ENCODE measurements around the gene HOXA4. TPM values are rescaled to one million over a fixed set of nuclear protein-coding genes. Genes with fewer than 3 reads are reported as not detected.

HOXA4 gene
- polyA plus RNA-seq, 4 donors: 20.4 to 24.3 (median 23.3) TPM

DNA sequence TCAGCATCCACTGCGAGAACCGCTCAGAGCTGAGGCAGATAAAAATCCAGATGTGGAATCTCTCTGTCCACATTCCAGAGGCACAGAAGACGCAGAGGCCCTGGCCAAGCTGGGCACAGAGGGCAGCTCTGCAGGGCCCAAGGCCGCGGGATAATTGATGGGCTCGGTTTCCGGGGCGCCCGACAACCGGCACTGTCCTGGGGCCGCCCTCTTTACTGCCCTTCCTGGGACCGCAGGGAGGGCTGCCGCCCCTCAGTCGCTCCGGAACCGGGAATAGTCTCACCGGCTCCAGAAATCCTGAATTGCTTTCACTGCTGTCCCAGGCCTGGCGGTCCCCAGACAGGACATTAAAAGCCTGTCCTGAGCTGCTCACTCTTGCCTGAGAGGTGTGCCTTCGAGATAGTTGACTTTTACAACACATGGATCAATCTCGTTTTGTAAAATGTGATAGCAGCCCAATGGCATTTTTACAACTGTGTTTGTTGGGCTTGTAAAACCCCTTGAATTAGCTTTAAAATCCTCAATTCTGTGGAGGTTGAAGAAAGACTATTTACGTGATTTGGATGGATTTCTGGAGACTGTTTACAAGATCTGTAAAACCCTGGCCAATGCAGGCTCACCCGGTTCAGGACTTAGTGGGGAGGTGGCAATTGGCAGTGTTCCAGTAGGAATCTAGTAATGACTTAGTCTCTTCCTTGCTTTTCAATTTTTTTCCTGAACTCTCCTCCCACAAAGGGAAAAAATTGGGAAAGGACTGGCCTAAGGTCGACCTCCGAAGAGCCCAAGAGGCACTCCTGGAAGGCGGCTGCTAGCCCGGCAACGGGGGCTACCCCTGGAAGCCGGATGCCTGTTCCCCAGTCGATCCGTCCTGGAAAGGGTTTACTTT lies 18.4 kb upstream of the HOXA4 start:
- no peak for DNase-seq (ENCODE audit: low read depth in 4 of 4, low spot score in 3 of 4)

DNA sequence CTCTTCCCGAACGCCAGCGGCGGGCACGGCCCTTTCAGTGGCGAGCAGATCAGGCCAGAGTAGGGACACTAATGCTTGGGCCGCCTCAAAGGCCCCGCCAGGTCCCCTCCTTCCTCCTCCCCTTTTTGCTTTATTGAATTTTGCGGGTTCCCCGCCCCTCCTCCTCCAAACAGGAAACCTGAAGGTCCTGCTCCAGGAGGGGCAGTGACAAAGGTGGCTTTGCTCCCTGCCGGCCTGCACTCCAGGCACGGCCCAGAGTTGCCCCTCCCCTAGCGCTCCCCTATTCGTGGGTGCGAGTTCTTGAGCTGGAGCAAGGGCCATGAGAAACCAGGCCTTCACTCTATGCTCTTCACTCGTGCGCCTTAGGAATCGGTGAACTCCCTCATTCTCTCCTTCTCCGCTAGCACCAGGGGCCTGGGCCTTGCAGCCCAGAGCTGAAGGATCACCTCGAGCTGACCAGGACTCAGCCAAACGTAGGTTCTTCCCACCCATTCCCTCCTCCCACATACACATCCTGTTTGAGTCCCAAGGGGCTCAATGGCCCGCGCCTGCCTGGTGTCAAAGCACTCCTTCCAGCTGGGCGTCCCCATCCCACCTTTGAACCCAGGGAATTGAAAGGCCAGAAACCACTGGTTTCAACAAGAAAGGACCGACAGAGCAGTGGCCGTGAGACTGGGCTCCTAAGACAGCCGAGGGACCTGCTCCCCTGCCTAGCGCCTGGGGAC lies 17.6 kb upstream of the HOXA4 start:
- no peak for DNase-seq (ENCODE audit: low read depth in 4 of 4, low spot score in 3 of 4)

DNA sequence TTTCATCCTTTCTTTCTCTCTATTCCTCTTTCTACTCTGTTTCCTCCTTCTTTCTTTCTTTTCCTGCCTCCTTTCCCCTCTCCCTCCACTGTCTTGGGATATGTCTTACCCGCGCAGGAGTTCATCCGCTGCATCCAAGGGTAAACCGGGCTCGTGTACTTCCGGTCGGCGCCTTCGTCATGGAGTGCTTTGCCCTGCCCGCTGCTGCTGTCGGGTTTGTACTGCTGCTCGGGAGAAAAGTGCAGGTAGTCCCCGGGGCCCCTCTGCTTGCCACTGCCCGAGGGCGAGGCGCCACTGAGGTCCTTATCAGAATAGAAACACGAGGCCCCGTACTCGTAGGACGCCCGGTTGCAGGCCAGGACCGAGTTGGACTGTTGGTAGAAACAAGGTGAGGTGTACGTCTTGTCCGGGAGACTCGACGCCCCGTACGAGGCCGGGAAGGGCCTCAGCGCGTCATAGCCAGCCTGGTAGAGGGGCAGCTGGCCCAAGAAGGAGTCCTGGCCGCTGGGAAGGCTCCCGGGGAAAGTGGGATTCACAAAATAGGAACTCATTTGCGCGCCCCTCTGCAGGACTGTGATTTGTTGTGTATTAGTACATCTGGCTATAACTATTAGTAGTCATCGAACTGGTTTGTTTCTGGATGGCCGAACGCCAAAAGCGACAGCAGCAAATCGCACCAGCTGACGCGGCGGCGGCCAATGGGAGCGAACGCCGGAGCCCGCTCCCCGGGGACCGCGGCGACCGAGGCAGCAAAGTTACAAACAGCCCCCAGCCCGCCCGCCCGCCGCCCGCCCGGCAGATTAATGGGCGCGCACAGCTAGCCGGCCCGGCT lies 16.9 kb upstream of the HOXA4 start, which contains the start of gene HOXA6:
HOXA6 (minus strand) TSS at position 576 of the 832 bp plus-strand sequence; CDS start at position 551, 25 bp downstream.
- no peak for DNase-seq (ENCODE audit: low read depth in 4 of 4, low spot score in 3 of 4)

DNA sequence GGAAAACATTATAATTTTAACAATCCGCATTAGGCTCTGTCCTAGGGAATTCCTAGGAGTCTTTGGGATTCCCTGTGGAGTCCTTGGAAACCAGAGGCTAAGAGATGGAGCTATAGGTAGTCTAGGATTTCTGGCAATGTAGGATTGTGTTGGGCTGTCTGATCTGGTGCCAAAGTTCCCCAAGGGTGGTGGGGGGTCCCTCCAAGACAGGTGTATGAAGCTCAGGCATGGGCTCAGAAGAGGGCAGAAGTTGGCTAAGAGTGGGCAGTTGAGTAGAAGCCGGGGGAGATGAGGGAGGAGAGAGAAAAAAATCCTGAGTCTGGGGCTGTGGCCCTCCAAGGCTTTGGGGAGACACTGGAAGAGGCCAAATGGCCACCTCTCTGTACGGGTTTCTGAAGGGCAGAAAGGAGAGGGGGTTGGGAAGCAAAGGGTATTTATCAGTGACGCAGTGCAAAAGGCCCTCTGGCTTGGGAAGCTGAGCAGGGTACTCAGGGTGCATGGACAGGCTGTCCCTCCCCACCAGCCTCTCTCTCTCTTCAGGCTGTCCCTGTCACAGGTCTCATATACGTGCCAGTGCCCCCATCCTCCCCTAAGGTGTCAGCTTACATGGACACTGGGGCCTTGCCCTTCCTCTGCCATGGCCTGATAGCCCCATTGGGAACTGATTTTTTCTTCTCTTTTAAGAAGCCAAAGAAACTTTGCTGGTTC lies 16.1 kb upstream of the HOXA4 start:
- DNase-seq (ENCODE audit: low read depth in 4 of 4, low spot score in 3 of 4): no peak

DNA sequence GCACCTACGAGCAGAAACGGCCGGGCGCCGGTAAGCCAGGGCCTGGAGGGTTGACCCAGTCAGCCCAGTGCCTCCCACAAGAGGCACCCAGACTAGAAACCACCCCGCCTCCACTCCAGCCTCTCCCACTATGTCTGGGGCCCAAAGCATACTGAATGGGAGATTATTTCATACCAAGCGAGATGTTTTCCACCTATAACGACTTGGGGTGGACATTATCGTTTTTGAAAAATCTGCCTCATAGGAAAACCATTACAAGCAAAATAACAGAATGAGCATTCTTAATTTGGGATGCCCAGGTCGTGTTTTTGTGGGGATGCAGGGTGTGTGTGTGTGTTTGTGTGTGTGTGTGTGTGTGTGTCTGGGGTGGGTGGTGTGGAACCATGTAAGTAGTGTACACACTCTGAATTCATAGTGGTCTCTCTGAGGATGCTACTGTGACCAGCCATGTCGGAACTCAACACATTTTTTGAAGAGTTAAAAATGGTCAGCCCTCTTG lies 15.4 kb upstream of the HOXA4 start:
- no peak for DNase-seq (ENCODE audit: low read depth in 4 of 4, low spot score in 3 of 4)

DNA sequence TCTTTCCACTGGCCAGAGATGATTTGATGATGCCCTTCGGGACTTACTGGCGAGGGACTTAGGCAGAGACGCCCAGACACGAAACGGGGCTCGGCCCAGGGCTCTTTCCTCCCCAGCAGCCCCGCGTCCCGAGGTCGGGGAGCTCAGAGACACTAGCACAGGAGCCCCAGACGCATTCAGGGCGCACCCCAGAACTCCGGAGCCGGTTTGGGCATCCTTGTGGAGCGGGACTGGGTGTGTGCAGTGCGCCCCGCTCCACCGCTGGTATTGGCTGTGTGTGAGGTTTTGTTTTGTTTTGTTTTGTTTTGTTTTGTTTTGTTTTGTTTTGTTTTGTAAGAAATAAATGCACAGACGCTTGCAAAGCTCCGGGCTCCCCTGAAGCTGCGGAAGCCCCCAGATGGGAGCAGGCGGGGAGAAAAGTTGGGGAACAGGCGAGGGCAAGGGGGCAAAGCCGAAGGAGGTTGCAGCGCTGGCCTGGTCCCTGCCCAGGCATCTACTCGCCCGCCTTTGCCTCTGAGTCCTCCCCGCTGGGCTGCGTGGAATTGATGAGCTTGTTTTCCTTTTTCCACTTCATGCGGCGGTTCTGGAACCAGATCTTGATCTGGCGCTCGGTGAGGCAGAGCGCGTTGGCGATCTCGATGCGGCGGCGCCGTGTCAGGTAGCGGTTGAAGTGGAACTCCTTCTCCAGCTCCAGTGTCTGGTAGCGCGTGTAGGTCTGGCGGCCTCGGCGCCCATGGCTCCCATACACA lies 14.8 kb upstream of the HOXA4 start:
- no peak for DNase-seq (ENCODE audit: low read depth in 4 of 4, low spot score in 3 of 4)

DNA sequence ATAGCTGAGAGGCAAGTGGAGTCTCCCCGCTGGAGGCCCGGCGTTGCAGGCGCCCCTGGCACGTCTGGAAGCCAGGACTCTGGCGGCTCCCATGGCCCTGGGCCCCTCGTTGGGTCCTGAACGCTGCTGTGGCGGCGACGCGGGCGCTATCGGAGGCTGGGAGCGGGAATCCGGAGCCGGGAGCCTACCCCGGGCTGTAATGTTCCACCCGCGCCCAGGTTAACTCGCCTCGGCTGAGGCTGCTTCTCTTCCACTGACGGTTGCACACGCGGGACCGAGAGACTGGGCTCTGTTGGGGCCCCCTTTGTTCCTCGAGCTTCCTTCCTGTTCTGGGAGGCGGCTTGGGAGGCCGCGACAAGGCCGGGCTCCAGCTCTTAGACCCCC lies 14.2 kb upstream of the HOXA4 start:
- no peak for DNase-seq (ENCODE audit: low read depth in 4 of 4, low spot score in 3 of 4)

DNA sequence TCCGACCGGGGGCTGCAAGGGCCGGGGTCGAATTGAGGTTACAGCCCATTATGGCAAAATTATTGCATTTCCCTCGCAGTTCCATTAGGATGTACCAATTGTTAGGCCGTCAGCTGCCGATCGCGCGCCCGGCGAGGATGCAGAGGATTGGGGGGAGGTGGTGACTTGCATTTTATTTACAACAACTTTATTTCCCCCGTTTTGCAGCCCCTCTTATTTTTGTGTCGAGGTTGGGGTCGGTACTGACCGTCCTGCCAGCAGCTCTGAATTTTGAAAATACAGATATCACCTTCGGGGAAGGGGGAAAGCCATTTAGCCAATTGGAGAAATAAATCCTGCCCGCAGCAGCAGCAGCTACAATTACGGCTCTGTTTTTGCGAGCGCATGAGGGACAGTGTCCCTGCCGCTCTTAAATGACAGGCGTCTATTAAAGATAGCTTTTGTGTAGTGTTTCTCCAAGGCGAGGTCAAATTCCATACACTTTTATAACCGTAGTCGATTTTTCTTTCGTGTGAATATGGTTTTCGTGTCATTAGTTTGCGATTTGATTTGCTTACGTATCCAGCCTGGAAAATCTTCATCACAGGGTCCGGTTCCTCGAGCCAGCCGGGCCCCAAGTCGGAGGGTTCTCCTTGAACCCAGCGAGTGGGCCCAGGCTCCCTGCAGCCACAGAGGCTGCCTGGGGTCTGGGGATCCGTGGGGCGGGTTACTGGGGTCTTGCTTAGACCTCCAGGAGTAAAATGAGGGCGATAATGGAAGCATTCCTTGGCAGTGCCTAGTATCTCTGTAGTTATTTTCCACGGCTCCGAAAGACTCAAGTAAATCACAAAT lies 13.6 kb upstream of the HOXA4 start:
- DNase-seq (ENCODE audit: low read depth in 4 of 4, low spot score in 3 of 4): no peak

DNA sequence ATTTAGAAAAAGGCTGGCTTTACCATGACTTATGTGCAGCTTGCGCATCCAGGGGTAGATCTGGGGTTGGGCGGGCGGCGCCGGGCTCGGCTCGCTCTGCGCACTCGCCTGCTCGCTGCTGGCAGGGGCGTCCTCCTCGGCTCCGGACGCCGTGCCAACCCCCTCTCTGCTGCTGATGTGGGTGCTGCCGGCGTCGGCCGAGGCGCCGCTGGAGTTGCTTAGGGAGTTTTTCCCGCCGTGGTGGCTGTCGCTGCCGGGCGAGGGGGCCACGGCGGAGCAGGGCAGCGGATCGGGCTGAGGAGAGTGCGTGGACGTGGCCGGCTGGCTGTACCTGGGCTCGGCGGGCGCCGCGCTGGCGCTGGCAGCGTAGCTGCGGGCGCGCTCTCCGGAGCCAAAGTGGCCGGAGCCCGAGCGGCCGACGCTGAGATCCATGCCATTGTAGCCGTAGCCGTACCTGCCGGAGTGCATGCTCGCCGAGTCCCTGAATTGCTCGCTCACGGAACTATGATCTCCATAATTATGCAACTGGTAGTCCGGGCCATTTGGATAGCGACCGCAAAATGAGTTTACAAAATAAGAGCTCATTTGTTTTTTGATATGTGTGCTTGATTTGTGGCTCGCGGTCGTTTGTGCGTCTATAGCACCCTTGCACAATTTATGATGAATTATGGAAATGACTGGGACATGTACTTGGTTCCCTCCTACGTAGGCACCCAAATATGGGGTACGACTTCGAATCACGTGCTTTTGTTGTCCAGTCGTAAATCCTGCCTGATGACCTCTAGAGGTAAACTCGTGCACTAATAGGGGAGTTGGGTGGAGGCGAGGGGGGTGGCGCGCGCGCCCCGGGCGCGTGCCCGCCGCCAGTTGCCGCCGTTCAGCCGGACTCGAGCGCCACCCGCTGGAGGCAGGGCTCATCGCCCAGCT lies 12.7 kb upstream of the HOXA4 start, which contains the start of gene HOXA5:
HOXA5 (minus strand) TSS at position 659 of the 927 bp plus-strand sequence; CDS start at position 585, 74 bp downstream.
- DNase-seq (ENCODE audit: low read depth in 4 of 4, low spot score in 3 of 4): peak in 2 of 4 donors; percentile 88 to 90

DNA sequence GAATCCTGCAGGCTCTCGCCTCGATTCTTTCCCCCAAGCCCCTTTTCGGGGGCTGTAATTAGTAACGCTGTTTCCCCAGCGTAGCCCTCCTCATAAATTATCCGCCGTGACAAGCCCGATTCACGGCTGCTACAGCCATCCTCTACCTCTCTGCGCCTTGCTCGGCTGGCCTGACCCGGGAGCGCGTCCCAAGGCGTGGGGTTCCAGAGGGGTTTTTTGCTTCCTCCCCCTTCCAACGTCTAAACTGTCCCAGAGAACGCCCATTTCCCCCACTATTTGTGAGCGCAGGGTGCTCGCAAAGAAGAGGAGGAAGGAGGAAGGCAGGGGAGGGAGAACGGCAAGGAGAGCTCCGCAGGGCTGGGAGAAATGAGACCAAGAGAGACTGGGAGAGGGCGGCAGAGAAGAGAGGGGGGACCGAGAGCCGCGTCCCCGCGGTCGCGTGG lies 12.0 kb upstream of the HOXA4 start:
- DNase-seq (ENCODE audit: low read depth in 4 of 4, low spot score in 3 of 4): no peak

DNA sequence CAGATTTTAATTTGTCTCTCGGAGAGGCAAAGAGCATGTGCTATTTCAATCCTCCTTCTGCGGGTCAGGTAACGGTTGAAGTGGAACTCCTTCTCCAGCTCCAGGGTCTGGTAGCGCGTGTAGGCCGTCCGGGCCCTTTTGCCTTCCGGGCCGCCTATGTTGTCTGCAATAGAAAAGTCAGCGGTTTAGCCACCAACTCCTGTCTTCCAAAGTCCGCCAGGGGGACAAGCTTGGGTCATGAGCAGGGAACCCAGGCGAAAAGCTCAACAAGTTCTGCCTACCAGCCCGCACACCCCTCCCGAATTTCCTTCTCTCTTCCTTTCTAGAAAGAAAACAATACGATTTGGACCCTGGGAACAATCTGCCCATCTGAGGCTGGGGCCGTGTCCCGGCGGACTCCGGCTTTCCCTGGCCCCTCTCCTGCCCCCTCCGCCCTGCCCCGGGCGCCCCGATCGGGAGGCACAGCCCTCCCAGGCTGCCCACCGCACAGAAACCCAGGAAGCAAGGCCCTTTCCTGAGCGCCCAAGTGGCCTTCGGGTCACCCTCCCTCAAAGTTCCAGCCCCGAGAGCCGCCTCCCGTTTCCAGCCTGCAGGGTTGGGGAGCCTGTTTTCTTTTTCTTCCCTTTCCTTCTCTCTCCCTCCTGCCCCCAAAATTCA lies 11.5 kb upstream of the HOXA4 start:
- no peak for DNase-seq (ENCODE audit: low read depth in 4 of 4, low spot score in 3 of 4)

DNA sequence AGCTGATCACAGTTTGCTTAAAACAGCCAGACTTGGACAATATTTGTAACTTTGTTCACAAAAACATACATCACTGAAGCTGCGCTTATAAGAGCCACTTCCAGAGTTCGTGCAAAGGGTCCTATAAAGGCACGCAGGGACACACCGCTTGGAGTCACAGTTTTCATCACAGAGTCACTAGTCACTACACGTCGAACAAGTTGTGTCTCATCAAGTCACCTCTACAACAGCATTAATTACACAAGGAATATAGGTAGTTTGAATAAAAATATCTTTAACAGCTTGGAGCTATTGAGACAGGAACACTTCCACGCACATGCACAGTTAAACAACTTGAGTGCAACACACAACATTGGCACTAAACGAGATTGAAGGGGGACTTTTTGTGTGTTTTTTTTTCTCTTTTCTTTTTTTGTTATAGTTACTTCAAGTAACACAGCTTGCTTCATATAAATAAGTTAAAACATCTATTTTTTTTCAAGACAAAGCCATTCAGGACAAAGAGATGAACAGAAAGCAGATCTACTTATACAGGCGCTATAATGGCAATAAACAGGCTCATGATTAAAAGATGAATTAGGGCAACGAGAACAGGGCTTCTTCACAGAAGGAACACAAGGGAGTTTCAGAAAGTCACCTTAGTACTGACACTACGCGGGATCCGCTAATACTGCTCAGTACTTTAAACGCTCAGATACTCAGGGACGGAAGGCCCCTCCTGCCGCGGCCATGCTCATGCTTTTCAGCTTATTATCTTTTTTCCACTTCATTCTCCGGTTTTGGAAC lies 10.8 kb upstream of the HOXA4 start:
- DNase-seq (ENCODE audit: low read depth in 4 of 4, low spot score in 3 of 4): no peak

DNA sequence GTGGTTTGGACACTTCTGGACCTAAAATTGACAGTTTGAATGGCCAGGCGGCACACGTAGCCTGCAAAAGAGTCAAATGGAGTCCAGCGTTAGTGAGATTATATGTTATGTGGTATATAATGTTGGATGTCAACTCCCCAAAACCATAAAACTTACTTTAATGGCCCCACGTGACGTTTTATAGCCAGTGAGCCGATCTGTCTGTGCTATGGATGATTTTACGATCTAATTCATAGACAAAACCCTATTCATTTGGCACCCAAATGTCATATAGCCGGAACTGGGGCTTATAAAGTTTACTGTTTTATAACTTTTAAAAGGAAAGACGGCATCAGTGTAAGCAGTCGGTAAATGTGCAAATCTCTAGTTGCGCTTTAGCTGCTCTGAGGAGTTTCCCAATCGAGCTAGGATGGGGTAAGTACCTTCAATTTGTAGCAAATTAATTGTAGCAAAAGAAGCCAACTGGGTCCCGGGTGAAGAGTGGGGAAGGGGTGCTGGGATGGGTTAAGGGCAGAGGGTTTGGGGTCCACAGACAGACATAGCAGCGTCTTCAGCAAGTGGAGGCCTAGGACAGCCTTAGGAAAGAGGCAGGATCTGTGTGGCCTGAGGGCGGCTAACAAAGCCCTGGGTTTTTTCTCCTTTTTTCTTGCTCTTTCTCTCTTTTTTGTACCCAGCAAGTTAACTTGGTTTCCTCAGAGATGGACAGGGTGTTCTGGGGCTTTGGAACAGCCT lies 9.7 kb upstream of the HOXA4 start:
- no peak for DNase-seq (ENCODE audit: low read depth in 4 of 4, low spot score in 3 of 4)

DNA sequence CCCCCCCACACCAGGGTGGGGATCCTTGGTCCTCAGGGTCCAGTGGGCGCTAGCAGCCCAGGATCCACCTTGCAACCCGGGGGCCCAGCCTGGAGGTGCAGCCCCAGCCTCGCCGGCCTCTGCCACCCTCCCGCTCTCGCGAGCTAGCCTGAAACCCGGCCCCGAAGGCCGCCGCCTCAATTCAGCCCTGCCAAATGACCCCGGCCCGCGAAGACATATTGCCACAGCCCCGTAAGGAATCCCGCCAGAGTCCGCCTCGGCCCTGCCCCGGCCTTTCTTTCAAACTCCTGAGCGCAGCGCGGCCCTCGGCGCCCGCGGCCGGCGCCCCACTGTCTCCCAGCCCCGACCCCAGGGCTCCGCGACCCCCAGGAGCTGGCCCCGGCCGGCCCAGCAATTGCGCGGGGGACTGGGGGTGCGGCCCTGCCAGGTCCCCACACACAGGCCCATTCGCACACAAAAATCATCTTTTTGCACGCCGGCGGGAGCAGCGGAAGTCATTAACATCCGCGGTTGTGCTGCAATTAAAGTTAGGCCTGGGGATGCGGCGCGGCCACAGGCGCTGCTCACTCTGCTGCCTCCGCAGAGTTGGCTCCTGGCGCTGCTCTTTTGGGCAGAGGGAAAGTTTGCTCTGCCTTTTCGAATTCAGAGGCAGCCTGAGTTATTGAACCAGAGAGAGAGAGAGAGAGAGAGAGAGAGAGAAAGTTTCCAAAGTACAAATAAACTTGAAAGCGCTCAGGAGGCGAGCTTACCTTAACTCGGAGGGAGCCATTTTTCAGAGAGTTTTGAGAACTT lies 9.0 kb upstream of the HOXA4 start:
- DNase-seq (ENCODE audit: low read depth in 4 of 4, low spot score in 3 of 4): no peak

DNA sequence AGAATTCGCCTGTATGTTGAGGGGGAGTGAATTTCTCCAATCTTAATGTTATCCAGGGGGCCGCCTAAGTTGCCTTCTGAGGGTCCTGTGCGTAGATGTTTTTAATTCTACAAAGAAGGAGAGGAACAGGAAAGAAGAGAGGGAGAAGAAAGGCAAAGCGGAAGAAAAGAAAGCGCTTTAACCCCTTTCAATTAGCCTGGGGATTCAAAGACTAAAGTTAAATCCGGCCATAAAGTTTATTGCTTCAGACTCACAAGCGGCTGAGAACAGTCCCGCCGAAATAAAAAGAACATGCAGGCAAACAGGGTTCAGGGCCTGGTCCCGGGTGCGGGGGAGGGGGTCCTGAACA lies 8.4 kb upstream of the HOXA4 start:
- DNase-seq (ENCODE audit: low read depth in 4 of 4, low spot score in 3 of 4): no peak
